ENCODE measurements around the gene ARL6IP1. TPM values are rescaled to one million over a fixed set of nuclear protein-coding genes. Genes with fewer than 3 reads are reported as not detected.

Gene ARL6IP1
- total RNA-seq, 1 experiment from 2014 or later: 197 TPM

GRCh38 chr16:18792836-18793433 lies 8.4 kb downstream of the ARL6IP1 start:
- Histone ChIP-seq H3K4me1 (ENCODE audit: insufficient read depth, low read length) (no peaks in the 10 kb centered on the region), H4K5ac (ENCODE audit: insufficient read length, low read depth, low read length) (no peak overlapping the region), H4K20me1 (ENCODE audit: control insufficient read depth, insufficient read depth, insufficient read length) (no peaks in the 10 kb centered on the region), H3K56ac (ENCODE audit: insufficient read length, low read depth, low read length) (no peak overlapping the region), H3K27me3 (ENCODE audit: insufficient read depth, low read length) (no peaks in the 10 kb centered on the region), H3K23ac (ENCODE audit: insufficient read length, low read depth, low read length) (no peak overlapping the region), H2BK15ac (ENCODE audit: low read depth, low read length) (no peak overlapping the region), H4K8ac (replicated peaks; ENCODE audit: insufficient read length, low read depth, low read length) (no peak overlapping the region), H3K14ac (ENCODE audit: insufficient read depth, low read length) (no peak overlapping the region), H3T11ph (ENCODE audit: low read length) (no peak overlapping the region), H2AFZ (ENCODE audit: low read length) (no peak overlapping the region), H2BK120ac (ENCODE audit: low read depth, low read length, poor library complexity, severe bottlenecking) (no peak overlapping the region), H3K9me3 (ENCODE audit: control insufficient read depth, low read depth, low read length) (no peaks in the 10 kb centered on the region), H2BK5ac (ENCODE audit: insufficient read length, low read length) (no peak overlapping the region), H3K4me2 (ENCODE audit: insufficient read depth, insufficient read length, low read length) (no peak overlapping the region), H2BK12ac (ENCODE audit: insufficient read length, low read depth, low read length) (no peak overlapping the region), H2AK5ac (ENCODE audit: insufficient read length, low read length) (no peak overlapping the region), H3K27ac (ENCODE audit: insufficient read length, low read depth, low read length) (no peak overlapping the region), H4K91ac (ENCODE audit: insufficient read length, low read depth, low read length) (no peak overlapping the region), H3K23me2 (ENCODE audit: insufficient read length, low read depth, low read length, poor library complexity, severe bottlenecking) (peaks cover 6% of the 10 kb centered on the region), H3K9ac (ENCODE audit: extremely low read depth, insufficient read length, low read length) (no peak overlapping the region), H3K79me1 (ENCODE audit: insufficient read depth, low read depth, low read length, poor library complexity, severe bottlenecking) (no peaks in the 10 kb centered on the region), H3K79me2 (ENCODE audit: insufficient read depth, low read length) (peaks cover 22% of the 10 kb centered on the region), H3K4ac (ENCODE audit: low read depth, low read length) (no peak overlapping the region), H2BK20ac (ENCODE audit: low read depth, low read length, poor library complexity, severe bottlenecking) (no peak overlapping the region), H3K18ac (ENCODE audit: insufficient read length, low read depth, low read length) (no peak overlapping the region)
- Mint-ChIP-seq H3K9me3 (peaks cover 2 to 5% of the 10 kb centered on the region in 2 experiments; a peak in 2 of 5 replicates), H3K4me3 (no peak overlapping the region), H3K36me3 (ENCODE audit: insufficient read depth in 1 of 3, low read depth in 3 of 3) (peaks cover 45 to 86% (median 78%) of the 10 kb centered on the region in 3 experiments), H3K27me3 (ENCODE audit: low read depth) (peaks cover 1% of the 10 kb centered on the region; the same call in 1 of the 2 replicates), H3K27ac (peak overlapping the region in 1 of 3 experiments; percentile 28; a peak in 2 of 7 replicates), H3K4me1 (peaks cover 10 to 17% of the 10 kb centered on the region in 2 experiments)
- no peak for TF ChIP-seq CTCF (conservative IDR thresholded peaks at IDR 0.05)
- WGBS (ENCODE audit: extremely low coverage, insufficient read length, low lambda C conversion rate): no CpG with 5 or more reads among the region's 11 CpGs
- no peak for DNase-seq

Data from H9 (cell line).